ENCODE results near the gene TPR.

The TPR gene

GRCh38 chr1:186283374-186283773, 91.7 kb downstream of the TPR start:
- no peaks in the 10 kb centered on the region for H3K27me3 ChIP-seq (ENCODE audit: control insufficient read depth, insufficient read depth, low read length)
- no peak overlapping the region for H3K4me3 ChIP-seq (ENCODE audit: low read depth, low read length)
- H3K4me1 ChIP-seq (ENCODE audit: control insufficient read depth, insufficient read depth, low read length): no peaks in the 10 kb centered on the region
- H3K9me3 ChIP-seq (ENCODE audit: control insufficient read depth, insufficient read depth, low read depth, low read length): no peaks in the 10 kb centered on the region
- no peaks in the 10 kb centered on the region for H3K36me3 ChIP-seq (ENCODE audit: control insufficient read depth, insufficient read depth, low read length)
- no peak overlapping the region for H3K27ac ChIP-seq (ENCODE audit: low read depth, low read length)
- H3K9ac ChIP-seq (ENCODE audit: low read length): no peak overlapping the region

DNA sequence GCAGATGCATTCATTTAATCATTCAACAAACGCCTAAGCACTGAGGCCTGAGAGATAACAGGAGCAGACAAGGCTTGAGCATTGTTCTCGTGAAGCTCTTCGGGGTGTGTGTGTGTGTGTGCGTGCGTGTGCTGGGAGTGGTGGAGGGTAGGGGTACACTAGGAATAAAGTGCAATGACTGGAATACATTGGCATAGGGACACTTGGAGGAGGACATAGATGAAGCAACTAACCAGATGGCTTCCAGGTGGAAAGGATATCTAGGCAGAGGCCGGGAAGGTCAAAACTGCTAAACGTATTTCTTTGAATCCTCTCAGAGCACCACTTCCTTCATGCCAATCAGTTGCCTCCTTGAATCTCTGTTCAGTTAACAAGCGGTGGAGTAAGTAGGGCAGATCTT, 92.6 kb downstream of the TPR start:
- no peak overlapping the region for H3K27ac ChIP-seq (ENCODE audit: low read depth, low read length)
- no peaks in the 10 kb centered on the region for H3K27me3 ChIP-seq (ENCODE audit: control insufficient read depth, insufficient read depth, low read length)
- H3K36me3 ChIP-seq (ENCODE audit: control insufficient read depth, insufficient read depth, low read length): no peaks in the 10 kb centered on the region
- H3K4me1 ChIP-seq (ENCODE audit: control insufficient read depth, insufficient read depth, low read length): no peaks in the 10 kb centered on the region
- H3K9me3 ChIP-seq (ENCODE audit: control insufficient read depth, insufficient read depth, low read depth, low read length): no peaks in the 10 kb centered on the region
- no peak overlapping the region for H3K9ac ChIP-seq (ENCODE audit: low read length)
- H3K4me3 ChIP-seq (ENCODE audit: low read depth, low read length): no peak overlapping the region

DNA sequence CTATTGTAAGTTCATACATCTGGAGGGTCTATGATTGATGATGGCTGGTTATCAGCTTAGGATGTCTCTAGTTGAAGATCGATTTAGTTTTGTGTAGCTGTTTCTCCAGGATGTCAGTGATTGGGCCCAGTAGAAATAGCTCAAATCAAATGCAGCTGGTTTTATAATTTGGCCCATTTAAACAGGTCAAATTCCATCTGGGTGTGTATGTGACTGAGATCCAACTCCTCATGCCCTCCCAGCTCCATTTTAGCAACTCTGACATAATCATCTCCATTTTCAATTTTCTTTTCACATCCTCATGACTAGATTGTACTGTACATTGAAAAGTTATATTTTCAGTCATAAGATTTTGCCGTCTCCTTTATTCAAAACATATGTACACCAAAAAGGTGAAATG, 99.2 kb downstream of the TPR start:
- Histone ChIP-seq H3K4me1 (ENCODE audit: control insufficient read depth, insufficient read depth, low read length) (no peaks in the 10 kb centered on the region), H3K4me3 (ENCODE audit: low read depth, low read length) (no peak overlapping the region), H3K27ac (ENCODE audit: low read depth, low read length) (no peak overlapping the region), H3K36me3 (ENCODE audit: control insufficient read depth, insufficient read depth, low read length) (no peaks in the 10 kb centered on the region), H3K27me3 (ENCODE audit: control insufficient read depth, insufficient read depth, low read length) (no peaks in the 10 kb centered on the region), H3K9me3 (ENCODE audit: control insufficient read depth, insufficient read depth, low read depth, low read length) (no peaks in the 10 kb centered on the region), H3K9ac (ENCODE audit: low read length) (no peak overlapping the region)

DNA sequence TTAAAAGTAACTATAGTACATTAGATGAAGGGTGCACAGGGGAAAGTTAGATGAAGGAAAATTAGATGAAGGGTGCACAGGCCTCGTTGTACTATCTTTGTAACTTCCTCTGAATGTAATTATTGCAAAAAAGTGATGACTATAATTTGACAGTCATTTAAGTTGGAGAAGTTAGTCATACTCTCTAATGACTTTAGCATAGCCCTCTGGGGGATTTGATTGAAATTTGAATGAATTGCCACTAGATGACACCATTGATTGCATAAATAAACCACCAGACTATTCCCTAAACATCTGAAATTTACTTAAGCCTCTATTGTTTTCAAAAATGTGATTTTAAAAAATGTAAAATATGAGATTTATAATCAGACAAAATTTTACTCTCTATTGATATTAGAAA, 102.6 kb downstream of the TPR start:
- H3K9ac ChIP-seq (ENCODE audit: low read length): no peak overlapping the region
- no peaks in the 10 kb centered on the region for H3K9me3 ChIP-seq (ENCODE audit: control insufficient read depth, insufficient read depth, low read depth, low read length)
- H3K4me1 ChIP-seq (ENCODE audit: control insufficient read depth, insufficient read depth, low read length): no peaks in the 10 kb centered on the region
- no peaks in the 10 kb centered on the region for H3K36me3 ChIP-seq (ENCODE audit: control insufficient read depth, insufficient read depth, low read length)
- H3K27me3 ChIP-seq (ENCODE audit: control insufficient read depth, insufficient read depth, low read length): no peaks in the 10 kb centered on the region
- H3K27ac ChIP-seq (ENCODE audit: low read depth, low read length): no peak overlapping the region
- no peak overlapping the region for H3K4me3 ChIP-seq (ENCODE audit: low read depth, low read length)

GRCh38 chr1:186271032-186271431, 104.0 kb downstream of the TPR start:
- Histone ChIP-seq H3K36me3 (ENCODE audit: control insufficient read depth, insufficient read depth, low read length) (no peaks in the 10 kb centered on the region), H3K4me1 (ENCODE audit: control insufficient read depth, insufficient read depth, low read length) (no peaks in the 10 kb centered on the region), H3K9me3 (ENCODE audit: control insufficient read depth, insufficient read depth, low read depth, low read length) (no peaks in the 10 kb centered on the region)

More at GRCh38 chr1:186271032-186271431, 104.0 kb downstream of the TPR start:
- no peak overlapping the region for H3K4me3 ChIP-seq (ENCODE audit: low read depth, low read length)
- no peaks in the 10 kb centered on the region for H3K27me3 ChIP-seq (ENCODE audit: control insufficient read depth, insufficient read depth, low read length)
- no peak overlapping the region for H3K27ac ChIP-seq (ENCODE audit: low read depth, low read length)
- H3K9ac ChIP-seq (ENCODE audit: low read length): no peak overlapping the region
